CD4-positive, alpha-beta T cell treated with Interleukin-6 for 4 hours (primary cell): Measurements from ENCODE around the gene RBM47.
A peak's percentile ranks its signal among the peaks of the same experiment; 100 is the strongest.
"Not testable (repeated sequence)": the region's sequence is repeated elsewhere in the genome, so short reads cannot be mapped to it uniquely, and the experiment has no call there.

Source experiments
- DNase-seq: peaks from one replicate; pipeline ENCODE4 v3.0.0-alpha.2; 2020; ENCODE audit warnings: mixed read lengths

The RBM47 gene

GRCh38 chr4:40524366-40525041 is 105.2 kb downstream of the RBM47 start:
- DNase-seq = no peak

- DNase-seq = no peak
Measured at GRCh38 chr4:40523581-40523980, 106.1 kb downstream of the RBM47 start.

DNA sequence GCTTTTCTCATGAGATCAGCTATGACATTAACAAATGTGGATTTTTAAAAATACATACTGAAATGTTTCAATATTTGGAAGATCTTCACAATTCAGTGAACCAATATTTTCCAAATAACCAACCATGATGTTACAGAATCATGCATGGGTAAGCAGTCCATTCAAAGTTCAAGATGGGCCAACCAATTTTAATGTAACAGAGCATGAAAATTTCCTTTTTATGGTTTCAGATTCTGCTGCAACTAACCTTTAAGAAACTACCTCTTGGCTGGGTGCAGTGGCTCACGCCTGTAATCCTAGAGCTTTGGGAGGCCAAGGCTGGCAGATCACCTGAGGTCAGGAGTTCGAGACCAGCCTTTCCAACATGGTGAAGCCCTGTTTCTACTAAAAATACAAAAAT is 107.7 kb downstream of the RBM47 start:
- no peak for DNase-seq

- no peak for DNase-seq
Measured at GRCh38 chr4:40520533-40520932, 109.1 kb downstream of the RBM47 start.

DNA sequence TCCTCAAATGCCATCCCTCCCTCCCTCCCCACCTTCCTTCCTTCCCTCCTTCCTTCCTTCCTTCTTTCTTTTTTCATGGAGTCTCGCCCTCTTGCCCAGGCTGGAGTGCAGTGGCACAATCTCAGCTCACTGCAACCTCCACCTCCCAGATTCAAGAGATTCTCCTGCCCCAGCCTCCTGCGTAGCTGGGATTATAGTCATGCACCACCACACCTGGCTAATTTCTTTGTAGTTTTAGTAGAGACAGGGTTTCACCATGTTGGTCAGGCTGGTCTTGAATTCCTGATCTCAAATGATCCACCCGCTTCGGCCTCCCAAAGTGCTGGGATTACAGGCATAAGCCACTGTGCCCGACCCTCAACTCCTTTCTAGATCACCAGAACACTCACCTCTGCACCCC is 112.6 kb downstream of the RBM47 start:
- DNase-seq = not testable (repeated sequence)

DNA sequence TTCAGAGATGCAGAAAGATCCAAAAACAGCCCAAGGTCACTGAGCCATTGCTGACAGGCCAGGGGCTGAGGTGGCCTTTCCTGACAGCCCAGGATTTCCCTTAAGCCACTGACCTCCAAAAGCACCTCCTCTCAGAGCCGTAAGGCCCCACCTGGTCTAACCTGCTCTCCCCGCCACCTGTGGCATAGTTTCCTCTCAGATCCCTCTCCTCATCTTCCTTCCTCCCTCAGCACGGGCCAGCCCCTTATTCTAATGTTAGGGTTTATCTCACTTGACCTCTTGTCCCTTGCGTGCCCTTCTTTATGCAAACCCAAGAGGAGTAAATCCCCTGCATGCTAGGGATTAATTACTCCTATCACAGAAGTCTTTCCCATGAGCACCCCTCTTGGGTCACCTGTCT is 113.0 kb downstream of the RBM47 start:
- no peak for DNase-seq

DNA sequence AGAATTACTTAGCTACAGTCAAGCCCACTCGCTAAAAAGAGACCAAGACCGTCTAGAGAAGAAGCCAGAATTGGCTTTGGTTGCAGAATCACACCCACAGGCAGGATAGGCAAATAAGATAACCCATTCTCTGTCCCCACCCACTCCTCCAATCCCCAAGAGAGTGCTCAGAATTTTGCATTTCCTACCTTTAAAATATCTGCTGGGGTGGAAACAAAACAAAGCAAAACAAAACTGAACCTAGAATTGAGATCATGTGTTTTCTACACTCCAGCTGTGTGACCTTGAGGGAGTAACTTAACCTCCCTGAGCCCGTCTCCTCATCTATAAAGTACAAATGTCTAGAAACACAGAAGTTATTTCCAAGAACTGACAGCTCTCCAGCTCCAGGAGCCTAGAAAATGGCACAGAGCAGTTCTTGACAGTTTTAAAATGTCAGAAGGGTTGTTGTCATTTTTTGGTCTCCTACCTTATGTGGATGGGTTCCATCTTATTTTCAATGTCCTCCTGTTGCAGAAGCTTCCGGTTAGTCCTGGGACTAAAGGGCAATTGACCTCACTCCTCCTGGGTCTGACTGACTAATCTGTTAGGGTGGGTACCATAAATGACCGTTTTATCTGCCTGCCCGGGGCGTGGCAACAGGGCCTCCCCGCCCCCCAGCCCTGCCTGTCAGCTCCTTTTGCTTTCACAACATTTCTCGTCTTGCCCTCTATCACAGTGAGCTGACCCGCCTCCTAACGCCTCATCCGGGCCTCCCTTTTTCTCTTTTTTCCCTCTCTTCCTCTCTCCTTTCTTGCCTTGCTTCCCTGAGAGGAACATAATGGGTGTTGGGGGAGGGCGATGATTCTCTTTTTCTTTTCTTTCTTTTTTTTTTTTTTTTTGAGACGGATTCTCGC is 114.0 kb downstream of the RBM47 start:
- DNase-seq = no peak

GRCh38 chr4:40515037-40515397 is 114.6 kb downstream of the RBM47 start:
- DNase-seq = no peak

DNA sequence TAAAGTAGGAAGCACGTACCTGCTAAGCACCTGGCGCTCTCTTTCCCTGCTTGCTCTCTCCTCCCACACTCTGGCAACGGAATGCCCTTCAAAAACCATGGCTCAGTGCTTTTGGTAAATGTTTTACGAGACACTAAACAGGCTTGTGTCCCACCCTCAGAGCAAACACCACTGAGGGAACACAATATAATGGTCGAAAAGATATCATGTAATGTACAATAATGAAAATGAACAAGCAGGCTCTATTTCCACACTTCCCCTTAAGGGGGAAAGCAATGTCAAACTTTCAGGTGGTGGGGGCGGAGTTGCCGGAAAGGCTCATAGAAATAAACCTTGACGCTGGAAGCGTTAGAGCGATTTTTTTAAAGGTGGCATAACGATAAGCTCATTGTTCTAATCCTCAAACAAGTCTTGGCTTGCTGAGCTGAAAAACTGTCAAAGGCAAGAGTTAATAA is 115.1 kb downstream of the RBM47 start:
- no peak for DNase-seq

DNA sequence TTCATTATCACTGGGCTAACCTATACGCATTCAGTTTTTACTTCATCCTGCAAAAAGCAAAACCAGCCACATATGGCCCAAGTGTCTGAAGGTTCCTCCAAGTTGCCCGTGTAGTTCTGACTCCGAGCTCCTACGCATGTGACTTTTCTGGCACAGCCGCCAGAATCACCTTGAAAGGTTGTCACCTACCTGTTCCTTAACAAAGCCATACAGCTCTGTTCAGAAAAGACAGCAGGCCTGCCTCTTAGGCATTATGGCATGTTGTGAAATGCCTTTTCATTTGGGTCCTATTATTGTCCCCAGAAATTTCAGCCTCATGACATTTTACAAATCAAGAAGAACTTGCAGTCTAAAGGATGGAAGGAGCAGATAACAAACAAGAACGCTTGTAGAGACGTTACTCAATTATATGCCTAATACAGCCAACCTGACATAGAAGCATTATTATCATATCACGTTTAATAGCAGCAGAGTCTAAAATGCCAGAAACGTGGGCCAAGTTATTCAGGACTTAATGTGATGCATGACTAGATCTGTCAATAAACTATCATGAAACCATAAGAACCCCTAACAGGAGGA is 118.5 kb downstream of the RBM47 start:
- no peak for DNase-seq

DNA sequence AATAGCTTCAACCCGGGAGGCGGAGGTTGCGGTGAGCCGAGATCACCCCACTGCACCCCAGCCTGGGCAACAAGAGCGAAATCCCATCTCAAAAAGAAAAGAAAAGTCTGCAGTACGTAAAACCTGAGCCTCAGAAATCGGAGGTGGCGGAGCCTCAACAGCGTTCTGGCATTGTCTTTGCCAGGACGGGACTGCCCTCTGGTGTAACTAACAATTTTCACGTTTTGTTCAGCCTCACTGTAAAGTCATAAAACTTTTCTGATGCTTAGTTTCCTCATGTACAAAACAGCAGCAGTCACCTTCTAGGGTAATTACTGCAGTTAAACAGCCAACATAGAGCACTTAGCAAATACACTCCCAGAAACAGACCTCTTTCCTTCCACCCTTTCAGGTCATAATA is 121.7 kb downstream of the RBM47 start:
- DNase-seq = peak; percentile 5

DNA sequence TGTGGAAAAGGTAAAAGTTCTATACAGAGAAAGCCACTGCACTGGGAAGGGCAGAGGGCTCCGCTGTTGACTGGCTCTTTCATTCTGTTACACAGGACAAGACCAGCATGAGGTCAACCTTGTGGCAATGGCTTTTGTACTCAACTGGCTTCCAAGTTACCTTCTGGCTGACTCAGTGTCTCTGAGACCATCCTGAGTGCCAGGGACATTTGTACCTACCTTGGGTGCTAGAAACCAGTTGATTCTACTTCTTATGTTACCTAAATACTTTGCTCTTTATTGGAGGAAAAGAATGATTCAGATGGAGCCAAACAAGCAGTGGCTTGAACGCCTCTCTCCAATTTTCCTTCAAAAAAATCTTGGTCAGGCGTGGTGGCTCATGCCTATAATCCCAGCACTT is 123.2 kb downstream of the RBM47 start:
- DNase-seq = no peak

GRCh38 chr4:40506066-40506465 is 123.6 kb downstream of the RBM47 start:
- DNase-seq = no peak

- DNase-seq = peak; percentile 5
Measured at GRCh38 chr4:40502934-40503333, 126.7 kb downstream of the RBM47 start.

GRCh38 chr4:40502220-40502619 is 127.4 kb downstream of the RBM47 start:
- no peak for DNase-seq

- no peak for DNase-seq
Measured at GRCh38 chr4:40500781-40501180, 128.9 kb downstream of the RBM47 start.

DNA sequence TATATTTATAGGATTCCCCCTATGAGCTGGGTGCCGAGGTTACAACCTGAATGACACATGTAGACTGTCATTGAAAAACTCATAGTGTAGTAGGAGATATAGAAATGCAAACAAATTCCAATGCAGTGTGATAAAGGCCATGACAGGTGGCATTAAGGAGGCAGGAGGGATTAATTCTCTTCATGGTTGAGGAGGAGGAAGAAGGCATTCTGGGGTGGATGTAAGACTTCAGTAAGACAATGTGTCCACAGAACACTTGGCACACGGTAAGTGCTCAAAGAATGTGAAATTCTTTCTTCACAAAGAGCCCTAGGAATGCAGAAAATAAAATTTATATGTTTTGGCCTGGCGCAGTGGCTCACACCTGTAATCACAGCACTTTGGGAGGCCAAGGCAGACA is 136.5 kb downstream of the RBM47 start:
- DNase-seq = no peak

DNA sequence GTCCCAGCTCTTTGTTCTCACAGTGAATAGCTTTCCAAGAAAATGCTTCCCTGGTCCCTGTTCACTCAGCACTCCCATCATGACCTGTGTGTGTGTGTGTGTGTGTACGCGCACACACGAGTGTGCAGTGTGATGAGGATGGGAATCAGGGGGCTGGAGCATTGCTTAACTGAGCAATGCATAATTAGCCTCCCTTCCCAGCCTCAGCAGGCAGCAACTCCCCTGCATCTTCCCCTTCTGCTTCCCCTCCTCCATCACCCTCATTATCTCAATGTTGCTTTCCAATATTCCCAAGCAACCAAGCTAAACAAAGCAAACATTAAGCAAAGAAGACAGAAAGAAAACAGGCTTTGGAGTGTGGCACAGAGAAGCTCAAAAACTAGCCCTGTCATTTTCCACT is 137.0 kb downstream of the RBM47 start:
- DNase-seq = no peak

GRCh38 chr4:40490481-40490880 is 139.2 kb downstream of the RBM47 start:
- no peak for DNase-seq

DNA sequence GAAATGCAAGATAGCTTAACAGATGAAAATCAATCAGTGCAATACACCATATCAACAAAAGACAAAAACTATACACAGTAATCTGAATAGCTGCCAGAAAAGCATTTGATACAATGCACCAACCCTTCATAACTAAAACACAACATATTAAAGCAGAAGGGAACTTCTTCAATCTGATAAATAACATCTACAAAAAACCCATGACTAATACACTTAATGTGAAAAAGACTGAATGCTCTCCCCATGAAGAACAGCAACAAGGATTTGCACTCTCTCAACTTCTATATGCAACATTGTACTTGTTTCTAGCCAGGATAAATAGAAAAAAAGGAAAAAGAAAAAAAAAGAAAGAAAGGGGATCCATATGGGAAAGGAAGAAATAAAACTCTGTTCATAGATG is 139.7 kb downstream of the RBM47 start:
- DNase-seq = no peak

DNA sequence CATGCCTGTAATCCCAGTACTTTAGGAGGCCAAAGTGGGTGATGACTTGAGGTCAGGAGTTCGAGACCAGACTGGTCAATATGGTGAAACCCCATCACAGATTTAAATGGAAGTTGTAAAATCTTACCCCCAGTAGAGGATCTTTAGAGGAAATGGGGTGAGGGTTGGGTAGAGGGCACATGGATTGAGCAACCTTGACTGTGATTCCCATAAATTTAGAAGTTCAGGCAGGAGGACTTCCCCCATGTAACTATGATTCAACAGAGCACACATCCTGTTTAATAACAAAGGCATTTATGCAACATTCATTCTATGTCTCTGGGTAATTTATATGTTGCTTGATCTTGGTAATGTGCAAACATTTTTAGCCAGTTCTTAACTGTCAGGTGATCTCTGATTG is 143.1 kb downstream of the RBM47 start:
- DNase-seq = no peak

DNA sequence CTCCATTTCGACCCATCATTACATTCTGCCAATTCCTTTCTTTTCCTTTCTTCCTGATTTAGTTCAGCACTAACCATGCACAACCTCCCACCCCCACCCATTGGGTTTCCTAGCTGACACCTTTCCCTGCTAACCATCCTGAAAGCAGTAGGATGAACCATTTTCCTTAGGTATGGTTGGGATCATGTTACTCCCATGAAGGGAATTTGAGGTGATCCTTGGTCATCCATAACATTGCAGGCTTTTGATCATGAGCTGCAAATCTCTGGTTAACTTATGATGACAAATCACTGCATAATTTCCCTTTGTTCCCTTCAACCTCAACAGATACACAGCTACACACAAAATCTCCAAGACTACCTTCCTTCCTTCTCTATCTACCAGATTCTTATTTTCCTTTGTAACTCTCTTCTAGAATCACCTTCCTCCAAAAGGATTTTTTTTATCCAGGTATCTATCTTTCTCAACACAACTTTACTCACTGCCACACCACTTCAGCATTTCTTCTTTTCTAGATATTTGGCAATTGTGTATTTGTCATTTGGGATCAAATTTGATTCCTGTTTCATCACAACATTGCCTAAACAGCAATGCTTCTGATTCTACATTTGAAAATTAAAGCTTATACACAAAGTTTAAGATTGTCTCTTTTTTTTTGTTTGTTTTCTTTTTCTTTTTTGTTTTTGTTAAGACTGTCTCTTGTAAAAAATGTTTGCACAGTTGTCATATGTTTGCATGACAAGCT is 145.1 kb downstream of the RBM47 start:
- DNase-seq = no peak

- no peak for DNase-seq
Measured at GRCh38 chr4:40482985-40483647, 146.5 kb downstream of the RBM47 start.
